22Rv1 (cell line): Measurements from ENCODE around the gene CDH3.

ENCODE experiments used
- CTCF ChIP-seq: fragments of 450-650 bp; IDR thresholded peaks from 2 replicates; pipeline ENCODE4 v1.5.1; 2017; ENCODE audit warnings: mild to moderate bottlenecking
- ZFX ChIP-seq: fragments of 450-650 bp; IDR thresholded peaks from 2 replicates; pipeline ENCODE4 v1.6.1; 2017; ENCODE audit warnings: antibody characterized with exemption, borderline replicate concordance

GRCh38 chr16:68636818-68637217 lies 8.3 kb upstream of the CDH3 start:
- no peak for TF ChIP-seq CTCF
- no peak for TF ChIP-seq ZFX
